GM23338 (cell line): ENCODE data around the gene PRR19. TPM values are rescaled to one million over a fixed set of nuclear protein-coding genes. Genes with fewer than 3 reads are reported as not detected.
A peak's percentile ranks its signal among the peaks of the same experiment; 100 is the strongest.

ENCODE experiments used
- ATAC-seq: fragments of 200-7000 bp; cut with Tn5 transposase; 3 replicates; pipeline ENCODE4 v1.9.1; 2020
- DNase-seq: peaks from one replicate; pipeline ENCODE4 v3.0.0-alpha.2; 2015; ENCODE audit warnings: low spot score
- H2AFZ ChIP-seq: fragments of 200-600 bp; sonication (generic); 2 replicates; pipeline ENCODE4 v1.8.0; 2016; ENCODE audit warnings: antibody characterized with exemption, mild to moderate bottlenecking, moderate library complexity
- H3F3A ChIP-seq: fragments of 200-600 bp; sonication (generic); replicated peaks from 2 replicates; pipeline ENCODE4 v1.8.0; 2017; ENCODE audit warnings: antibody characterized with exemption, mixed run types, low read depth
- H3K27ac ChIP-seq: fragments of 200-600 bp; sonication (generic); 2 replicates; pipeline ENCODE4 v1.6.1; 2016; ENCODE audit warnings: low read depth
- H3K27me3 ChIP-seq: fragments of 200-600 bp; sonication (generic); 2 replicates; pipeline ENCODE4 v1.8.0; 2016; ENCODE audit warnings: mild to moderate bottlenecking, mixed run types, moderate library complexity; ENCODE audit not compliant: insufficient read depth
- H3K36me3 ChIP-seq: fragments of 200-600 bp; sonication (generic); 2 replicates; pipeline ENCODE4 v1.8.0; 2016; ENCODE audit warnings: mild to moderate bottlenecking; ENCODE audit not compliant: insufficient read depth
- H3K4me1 ChIP-seq: fragments of 200-600 bp; sonication (generic); 2 replicates; pipeline ENCODE4 v1.8.0; 2016; ENCODE audit warnings: mild to moderate bottlenecking, moderate library complexity; ENCODE audit not compliant: insufficient read depth
- H3K4me2 ChIP-seq: fragments of 200-600 bp; sonication (generic); 2 replicates; pipeline ENCODE4 v1.7.1; 2017; ENCODE audit warnings: mixed run types
- H3K4me3 ChIP-seq: fragments of 200-600 bp; sonication (generic); 2 replicates; pipeline ENCODE4 v1.6.1; 2016; ENCODE audit warnings: mixed run types
- H3K79me2 ChIP-seq: fragments of 200-600 bp; sonication (generic); replicated peaks from 2 replicates; pipeline ENCODE4 v1.8.0; 2017; ENCODE audit warnings: mild to moderate bottlenecking; ENCODE audit not compliant: insufficient read depth
- H3K9me2 ChIP-seq: fragments of 200-600 bp; sonication (generic); 2 replicates; pipeline ENCODE4 v1.8.0; 2017; ENCODE audit not compliant: insufficient read depth
- H4K20me1 ChIP-seq: fragments of 200-600 bp; sonication (generic); replicated peaks from 2 replicates; pipeline ENCODE4 v1.8.0; 2017; ENCODE audit warnings: mild to moderate bottlenecking; ENCODE audit not compliant: insufficient read depth
- H3K27ac Mint-ChIP-seq: 2 replicates; pipeline ENCODE4 v1.8.0; 2020; ENCODE audit warnings: inconsistent platforms, mild to moderate bottlenecking, moderate library complexity, mixed read lengths
- H3K27me3 Mint-ChIP-seq: 3 replicates; pipeline ENCODE4 v1.8.0; 2022; ENCODE audit warnings: low read depth, mild to moderate bottlenecking, moderate library complexity, mixed read lengths, inconsistent platforms; ENCODE audit not compliant: insufficient read depth, poor library complexity
- H3K36me3 Mint-ChIP-seq: 3 replicates; pipeline ENCODE4 v1.8.0; 2021; ENCODE audit warnings: low read depth, mild to moderate bottlenecking, inconsistent platforms, moderate library complexity, mixed read lengths
- H3K4me1 Mint-ChIP-seq: 3 replicates; pipeline ENCODE4 v1.8.0; 2020; ENCODE audit warnings: mild to moderate bottlenecking, inconsistent platforms, mixed read lengths
- H3K4me3 Mint-ChIP-seq: 3 replicates; pipeline ENCODE4 v1.8.0; 2021; ENCODE audit warnings: moderate library complexity, mild to moderate bottlenecking, inconsistent platforms, mixed read lengths
- H3K9me3 Mint-ChIP-seq: 3 replicates; pipeline ENCODE4 v1.8.0; 2020; ENCODE audit warnings: moderate library complexity, mild to moderate bottlenecking, inconsistent platforms, mixed read lengths
- EZH2 ChIP-seq: fragments of 200-600 bp; sonication (generic); IDR thresholded peaks from one replicate; pipeline ENCODE4 v1.8.0; 2017; ENCODE audit warnings: antibody characterized with exemption, mild to moderate bottlenecking, low read depth; ENCODE audit not compliant: unreplicated experiment
- EZH2phosphoT487 ChIP-seq: fragments of 200-600 bp; sonication (generic); IDR thresholded peaks from one replicate; pipeline ENCODE4 v1.8.1; 2018; ENCODE audit warnings: antibody characterized with exemption; ENCODE audit not compliant: unreplicated experiment
- JUNB ChIP-seq: IDR thresholded peaks from one replicate; pipeline ENCODE4 v1.6.1; 2016; ENCODE audit warnings: antibody characterized with exemption; ENCODE audit not compliant: unreplicated experiment
- NANOG ChIP-seq: IDR thresholded peaks from 2 replicates; pipeline ENCODE4 v1.6.1; 2016; ENCODE audit warnings: antibody characterized with exemption, borderline replicate concordance
- POLR2AphosphoS5 ChIP-seq: IDR thresholded peaks from 2 replicates; pipeline ENCODE4 v1.6.1; 2016; ENCODE audit warnings: antibody characterized with exemption, low read depth
- ZNF114 ChIP-seq: fragments of 250-450 bp; sonication (Bioruptor Pico); IDR thresholded peaks from 2 replicates; pipeline ENCODE4 v1.5.0; 2020; ENCODE audit warnings: mild to moderate bottlenecking, moderate library complexity
- ZNF331 ChIP-seq: fragments of 250-450 bp; sonication (Bioruptor Pico); IDR thresholded peaks from 2 replicates; pipeline ENCODE4 v1.5.0; 2020; ENCODE audit warnings: low read depth, mild to moderate bottlenecking, moderate library complexity
- polyA plus RNA-seq: library from polyadenylated mRNA; unstranded; fragments of >200 nt; fragmentation: Nextera tagmentation; extraction: Ambion mirVana; gene quantifications from 2 replicates; pipeline ENCODE4 v1.2.1, GENCODE V29; 2016
- total RNA-seq: library from RNA; depleted of rRNA; stranded (reverse); fragments of >200 nt; shearing (Covaris generic); gene quantifications from 2 replicates; pipeline ENCODE4 v1.2.3, GENCODE V29; 2014
- TF ChIP-seq, protein P1 (sequence below), 2 experiments: fragments of 200-600 bp in 1 of 2; sonication (generic) in 1 of 2; conservative IDR thresholded peaks; 2 replicates each; pipeline versions ENCODE4 v1.5.1 to v1.6.1; 2016 to 2017; ENCODE audit warnings: antibody characterized with exemption in 2 of 2, low read depth in 2 of 2, mild to moderate bottlenecking in 2 of 2, moderate library complexity in 1 of 2
- TF ChIP-seq, protein P2 (sequence below): IDR thresholded peaks from one replicate; pipeline ENCODE4 v1.6.1; 2018; ENCODE audit warnings: antibody characterized with exemption; ENCODE audit not compliant: unreplicated experiment
- TF ChIP-seq, protein P3 (sequence below): IDR thresholded peaks from 2 replicates; pipeline ENCODE4 v1.6.1; 2016; ENCODE audit warnings: antibody characterized with exemption
- TF ChIP-seq, protein P4 (sequence below): fragments of 250-450 bp; sonication (Bioruptor Pico); IDR thresholded peaks from 2 replicates; pipeline ENCODE4 v1.5.0; 2020; ENCODE audit warnings: mild to moderate bottlenecking, moderate library complexity

The PRR19 gene
- total and polyA plus RNA-seq, 2 experiments from 2014 or later = 3.6 to 4.1 TPM

DNA sequence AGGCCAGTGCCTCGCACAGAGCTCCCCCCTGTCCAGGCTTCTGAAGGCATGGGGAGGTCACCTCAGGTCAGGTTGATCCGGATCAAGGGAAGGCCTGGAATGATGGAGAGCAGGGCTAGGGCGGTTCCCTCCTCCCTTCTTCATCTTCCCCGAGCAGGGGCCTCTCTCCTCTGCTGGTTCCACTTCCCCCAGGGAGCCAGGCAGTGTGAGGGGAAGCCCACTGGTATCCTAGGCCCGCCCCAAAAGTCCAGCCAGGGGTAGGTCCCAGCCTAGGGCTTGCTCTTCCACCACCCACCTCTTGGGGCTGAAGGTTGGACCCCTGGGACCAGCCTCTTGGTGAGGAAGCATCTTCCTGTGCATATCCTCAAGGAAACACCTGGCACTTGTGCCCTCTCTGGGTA lies 16.4 kb upstream of the PRR19 start:
- no peak for DNase-seq
- peaks cover 12% of the 10 kb centered on the region; the same call in 2 of the 3 replicates for H3K36me3 Mint-ChIP-seq
- Histone ChIP-seq H2AFZ (no peak overlapping the region), H3K4me3 (peak overlapping the region; percentile 87), H3K27ac (no peak overlapping the region), H3K4me1 (peaks cover 27% of the 10 kb centered on the region), H3K36me3 (peaks cover 4% of the 10 kb centered on the region; the same call in 1 of the 2 replicates), H3K9me2 (no peaks in the 10 kb centered on the region), H3F3A (peaks cover 19% of the 10 kb centered on the region), H3K4me2 (peak overlapping the region; percentile 98; the same call in 1 of the 2 replicates), H3K27me3 (no peaks in the 10 kb centered on the region), H4K20me1 (peaks cover 4% of the 10 kb centered on the region; the same call in 1 of the 2 replicates), H3K79me2 (peaks cover 20% of the 10 kb centered on the region)
- H3K27ac Mint-ChIP-seq = no peak overlapping the region
- peaks cover 27% of the 10 kb centered on the region for H3K4me1 Mint-ChIP-seq
- ATAC-seq = peak; percentile 2; the same call in 1 of the 3 replicates
- no peaks in the 10 kb centered on the region for H3K9me3 Mint-ChIP-seq
- H3K4me3 Mint-ChIP-seq = peak overlapping the region; percentile 86
- TF ChIP-seq ZNF331 (CRISPR knock-in tag) = no peak
- TF ChIP-seq NANOG = no peak
- TF ChIP-seq, protein P1, sequence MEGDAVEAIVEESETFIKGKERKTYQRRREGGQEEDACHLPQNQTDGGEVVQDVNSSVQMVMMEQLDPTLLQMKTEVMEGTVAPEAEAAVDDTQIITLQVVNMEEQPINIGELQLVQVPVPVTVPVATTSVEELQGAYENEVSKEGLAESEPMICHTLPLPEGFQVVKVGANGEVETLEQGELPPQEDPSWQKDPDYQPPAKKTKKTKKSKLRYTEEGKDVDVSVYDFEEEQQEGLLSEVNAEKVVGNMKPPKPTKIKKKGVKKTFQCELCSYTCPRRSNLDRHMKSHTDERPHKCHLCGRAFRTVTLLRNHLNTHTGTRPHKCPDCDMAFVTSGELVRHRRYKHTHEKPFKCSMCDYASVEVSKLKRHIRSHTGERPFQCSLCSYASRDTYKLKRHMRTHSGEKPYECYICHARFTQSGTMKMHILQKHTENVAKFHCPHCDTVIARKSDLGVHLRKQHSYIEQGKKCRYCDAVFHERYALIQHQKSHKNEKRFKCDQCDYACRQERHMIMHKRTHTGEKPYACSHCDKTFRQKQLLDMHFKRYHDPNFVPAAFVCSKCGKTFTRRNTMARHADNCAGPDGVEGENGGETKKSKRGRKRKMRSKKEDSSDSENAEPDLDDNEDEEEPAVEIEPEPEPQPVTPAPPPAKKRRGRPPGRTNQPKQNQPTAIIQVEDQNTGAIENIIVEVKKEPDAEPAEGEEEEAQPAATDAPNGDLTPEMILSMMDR (conservative IDR thresholded peaks at IDR 0.05; ENCODE audit: low read depth in 2 of 2) = no peak
- no peak for TF ChIP-seq JUNB
- no peak for TF ChIP-seq ZNF114
- TF ChIP-seq EZH2phosphoT487 = no peak
- no peak for TF ChIP-seq EZH2
- TF ChIP-seq, protein P2, sequence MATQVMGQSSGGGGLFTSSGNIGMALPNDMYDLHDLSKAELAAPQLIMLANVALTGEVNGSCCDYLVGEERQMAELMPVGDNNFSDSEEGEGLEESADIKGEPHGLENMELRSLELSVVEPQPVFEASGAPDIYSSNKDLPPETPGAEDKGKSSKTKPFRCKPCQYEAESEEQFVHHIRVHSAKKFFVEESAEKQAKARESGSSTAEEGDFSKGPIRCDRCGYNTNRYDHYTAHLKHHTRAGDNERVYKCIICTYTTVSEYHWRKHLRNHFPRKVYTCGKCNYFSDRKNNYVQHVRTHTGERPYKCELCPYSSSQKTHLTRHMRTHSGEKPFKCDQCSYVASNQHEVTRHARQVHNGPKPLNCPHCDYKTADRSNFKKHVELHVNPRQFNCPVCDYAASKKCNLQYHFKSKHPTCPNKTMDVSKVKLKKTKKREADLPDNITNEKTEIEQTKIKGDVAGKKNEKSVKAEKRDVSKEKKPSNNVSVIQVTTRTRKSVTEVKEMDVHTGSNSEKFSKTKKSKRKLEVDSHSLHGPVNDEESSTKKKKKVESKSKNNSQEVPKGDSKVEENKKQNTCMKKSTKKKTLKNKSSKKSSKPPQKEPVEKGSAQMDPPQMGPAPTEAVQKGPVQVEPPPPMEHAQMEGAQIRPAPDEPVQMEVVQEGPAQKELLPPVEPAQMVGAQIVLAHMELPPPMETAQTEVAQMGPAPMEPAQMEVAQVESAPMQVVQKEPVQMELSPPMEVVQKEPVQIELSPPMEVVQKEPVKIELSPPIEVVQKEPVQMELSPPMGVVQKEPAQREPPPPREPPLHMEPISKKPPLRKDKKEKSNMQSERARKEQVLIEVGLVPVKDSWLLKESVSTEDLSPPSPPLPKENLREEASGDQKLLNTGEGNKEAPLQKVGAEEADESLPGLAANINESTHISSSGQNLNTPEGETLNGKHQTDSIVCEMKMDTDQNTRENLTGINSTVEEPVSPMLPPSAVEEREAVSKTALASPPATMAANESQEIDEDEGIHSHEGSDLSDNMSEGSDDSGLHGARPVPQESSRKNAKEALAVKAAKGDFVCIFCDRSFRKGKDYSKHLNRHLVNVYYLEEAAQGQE = no peak
- no peak for TF ChIP-seq POLR2AphosphoS5
- TF ChIP-seq, protein P3, sequence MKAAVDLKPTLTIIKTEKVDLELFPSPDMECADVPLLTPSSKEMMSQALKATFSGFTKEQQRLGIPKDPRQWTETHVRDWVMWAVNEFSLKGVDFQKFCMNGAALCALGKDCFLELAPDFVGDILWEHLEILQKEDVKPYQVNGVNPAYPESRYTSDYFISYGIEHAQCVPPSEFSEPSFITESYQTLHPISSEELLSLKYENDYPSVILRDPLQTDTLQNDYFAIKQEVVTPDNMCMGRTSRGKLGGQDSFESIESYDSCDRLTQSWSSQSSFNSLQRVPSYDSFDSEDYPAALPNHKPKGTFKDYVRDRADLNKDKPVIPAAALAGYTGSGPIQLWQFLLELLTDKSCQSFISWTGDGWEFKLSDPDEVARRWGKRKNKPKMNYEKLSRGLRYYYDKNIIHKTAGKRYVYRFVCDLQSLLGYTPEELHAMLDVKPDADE = no peak
- TF ChIP-seq, protein P4, sequence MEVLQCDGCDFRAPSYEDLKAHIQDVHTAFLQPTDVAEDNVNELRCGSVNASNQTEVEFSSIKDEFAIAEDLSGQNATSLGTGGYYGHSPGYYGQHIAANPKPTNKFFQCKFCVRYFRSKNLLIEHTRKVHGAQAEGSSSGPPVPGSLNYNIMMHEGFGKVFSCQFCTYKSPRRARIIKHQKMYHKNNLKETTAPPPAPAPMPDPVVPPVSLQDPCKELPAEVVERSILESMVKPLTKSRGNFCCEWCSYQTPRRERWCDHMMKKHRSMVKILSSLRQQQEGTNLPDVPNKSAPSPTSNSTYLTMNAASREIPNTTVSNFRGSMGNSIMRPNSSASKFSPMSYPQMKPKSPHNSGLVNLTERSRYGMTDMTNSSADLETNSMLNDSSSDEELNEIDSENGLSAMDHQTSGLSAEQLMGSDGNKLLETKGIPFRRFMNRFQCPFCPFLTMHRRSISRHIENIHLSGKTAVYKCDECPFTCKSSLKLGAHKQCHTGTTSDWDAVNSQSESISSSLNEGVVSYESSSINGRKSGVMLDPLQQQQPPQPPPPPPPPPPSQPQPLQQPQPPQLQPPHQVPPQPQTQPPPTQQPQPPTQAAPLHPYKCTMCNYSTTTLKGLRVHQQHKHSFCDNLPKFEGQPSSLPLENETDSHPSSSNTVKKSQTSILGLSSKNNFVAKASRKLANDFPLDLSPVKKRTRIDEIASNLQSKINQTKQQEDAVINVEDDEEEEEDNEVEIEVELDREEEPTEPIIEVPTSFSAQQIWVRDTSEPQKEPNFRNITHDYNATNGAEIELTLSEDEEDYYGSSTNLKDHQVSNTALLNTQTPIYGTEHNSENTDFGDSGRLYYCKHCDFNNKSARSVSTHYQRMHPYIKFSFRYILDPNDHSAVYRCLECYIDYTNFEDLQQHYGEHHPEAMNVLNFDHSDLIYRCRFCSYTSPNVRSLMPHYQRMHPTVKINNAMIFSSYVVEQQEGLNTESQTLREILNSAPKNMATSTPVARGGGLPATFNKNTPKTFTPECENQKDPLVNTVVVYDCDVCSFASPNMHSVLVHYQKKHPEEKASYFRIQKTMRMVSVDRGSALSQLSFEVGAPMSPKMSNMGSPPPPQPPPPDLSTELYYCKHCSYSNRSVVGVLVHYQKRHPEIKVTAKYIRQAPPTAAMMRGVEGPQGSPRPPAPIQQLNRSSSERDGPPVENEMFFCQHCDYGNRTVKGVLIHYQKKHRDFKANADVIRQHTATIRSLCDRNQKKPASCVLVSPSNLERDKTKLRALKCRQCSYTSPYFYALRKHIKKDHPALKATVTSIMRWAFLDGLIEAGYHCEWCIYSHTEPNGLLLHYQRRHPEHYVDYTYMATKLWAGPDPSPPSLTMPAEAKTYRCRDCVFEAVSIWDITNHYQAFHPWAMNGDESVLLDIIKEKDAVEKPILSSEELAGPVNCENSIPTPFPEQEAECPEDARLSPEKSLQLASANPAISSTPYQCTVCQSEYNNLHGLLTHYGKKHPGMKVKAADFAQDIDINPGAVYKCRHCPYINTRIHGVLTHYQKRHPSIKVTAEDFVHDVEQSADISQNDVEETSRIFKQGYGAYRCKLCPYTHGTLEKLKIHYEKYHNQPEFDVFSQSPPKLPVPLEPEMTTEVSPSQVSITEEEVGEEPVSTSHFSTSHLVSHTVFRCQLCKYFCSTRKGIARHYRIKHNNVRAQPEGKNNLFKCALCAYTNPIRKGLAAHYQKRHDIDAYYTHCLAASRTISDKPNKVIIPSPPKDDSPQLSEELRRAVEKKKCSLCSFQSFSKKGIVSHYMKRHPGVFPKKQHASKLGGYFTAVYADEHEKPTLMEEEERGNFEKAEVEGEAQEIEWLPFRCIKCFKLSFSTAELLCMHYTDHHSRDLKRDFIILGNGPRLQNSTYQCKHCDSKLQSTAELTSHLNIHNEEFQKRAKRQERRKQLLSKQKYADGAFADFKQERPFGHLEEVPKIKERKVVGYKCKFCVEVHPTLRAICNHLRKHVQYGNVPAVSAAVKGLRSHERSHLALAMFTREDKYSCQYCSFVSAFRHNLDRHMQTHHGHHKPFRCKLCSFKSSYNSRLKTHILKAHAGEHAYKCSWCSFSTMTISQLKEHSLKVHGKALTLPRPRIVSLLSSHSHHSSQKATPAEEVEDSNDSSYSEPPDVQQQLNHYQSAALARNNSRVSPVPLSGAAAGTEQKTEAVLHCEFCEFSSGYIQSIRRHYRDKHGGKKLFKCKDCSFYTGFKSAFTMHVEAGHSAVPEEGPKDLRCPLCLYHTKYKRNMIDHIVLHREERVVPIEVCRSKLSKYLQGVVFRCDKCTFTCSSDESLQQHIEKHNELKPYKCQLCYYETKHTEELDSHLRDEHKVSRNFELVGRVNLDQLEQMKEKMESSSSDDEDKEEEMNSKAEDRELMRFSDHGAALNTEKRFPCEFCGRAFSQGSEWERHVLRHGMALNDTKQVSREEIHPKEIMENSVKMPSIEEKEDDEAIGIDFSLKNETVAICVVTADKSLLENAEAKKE = no peak
- H3K27me3 Mint-ChIP-seq = peaks cover 21% of the 10 kb centered on the region
